HEK293T (cell line): Measurements from ENCODE around the gene ZCCHC9.

Source experiments
- BHLHE40 ChIP-seq: fragments of 450-650 bp; IDR thresholded peaks from 2 replicates; pipeline ENCODE4 v1.6.1; 2016; ENCODE audit warnings: mild to moderate bottlenecking, moderate library complexity, borderline replicate concordance
- FOXK2 ChIP-seq: fragments of 450-650 bp; IDR thresholded peaks from 2 replicates; pipeline ENCODE4 v1.6.1; 2016; ENCODE audit warnings: mild to moderate bottlenecking
- TF ChIP-seq, protein P1 (sequence below): fragments of 450-650 bp; IDR thresholded peaks from 2 replicates; pipeline ENCODE4 v1.6.1; 2016

DNA sequence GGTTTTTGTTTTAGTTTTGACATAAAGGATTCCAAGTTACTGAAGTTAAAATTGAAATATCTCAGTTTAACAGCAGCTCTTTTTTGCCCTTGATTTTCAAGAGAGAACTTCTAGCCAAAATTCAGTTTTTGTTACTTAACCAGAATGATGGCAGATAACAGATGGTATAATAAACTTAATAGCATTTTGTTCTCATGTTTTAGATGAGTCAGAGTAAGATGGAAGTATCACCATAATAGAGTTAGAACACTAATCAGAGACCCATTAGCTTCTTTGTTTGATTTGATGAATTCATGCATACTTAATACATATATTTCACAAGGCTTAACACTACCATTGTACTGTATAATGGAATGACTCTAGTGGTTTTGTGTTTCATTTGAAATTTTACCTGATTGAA lies 11.9 kb downstream of the ZCCHC9 start:
- TF ChIP-seq FOXK2 (no peak), BHLHE40 (no peak)
- TF ChIP-seq, protein P1, sequence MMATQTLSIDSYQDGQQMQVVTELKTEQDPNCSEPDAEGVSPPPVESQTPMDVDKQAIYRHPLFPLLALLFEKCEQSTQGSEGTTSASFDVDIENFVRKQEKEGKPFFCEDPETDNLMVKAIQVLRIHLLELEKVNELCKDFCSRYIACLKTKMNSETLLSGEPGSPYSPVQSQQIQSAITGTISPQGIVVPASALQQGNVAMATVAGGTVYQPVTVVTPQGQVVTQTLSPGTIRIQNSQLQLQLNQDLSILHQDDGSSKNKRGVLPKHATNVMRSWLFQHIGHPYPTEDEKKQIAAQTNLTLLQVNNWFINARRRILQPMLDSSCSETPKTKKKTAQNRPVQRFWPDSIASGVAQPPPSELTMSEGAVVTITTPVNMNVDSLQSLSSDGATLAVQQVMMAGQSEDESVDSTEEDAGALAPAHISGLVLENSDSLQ: no peak
